ENCODE data around the gene RBM34.
"Not testable (repeated sequence)": the region's sequence is repeated elsewhere in the genome, so short reads cannot be mapped to it uniquely, and the experiment has no call there.

RBM34 gene

GRCh38 chr1:235160957-235161684 is at the start of gene RBM34:
RBM34 (minus strand) TSS chr1:235161250; CDS start chr1:235161226, 24 bp downstream.
- peak; percentile 96 for DNase-seq

GRCh38 chr1:235207209-235207565 is 46.1 kb upstream of the RBM34 start:
- no peak for DNase-seq

GRCh38 chr1:235206533-235207208 is 45.6 kb upstream of the RBM34 start:
- no peak for DNase-seq

- DNase-seq, result no peak
These were observed 44.6 kb upstream of the RBM34 start for GRCh38 chr1:235205687-235206086.

- DNase-seq, result no peak
These were observed 42.4 kb upstream of the RBM34 start for GRCh38 chr1:235203428-235203827.

GRCh38 chr1:235202447-235202846 is 41.4 kb upstream of the RBM34 start:
- DNase-seq, result not testable (repeated sequence)

GRCh38 chr1:235199441-235199840 is 38.4 kb upstream of the RBM34 start:
- no peak for DNase-seq

- no peak for DNase-seq
These were observed 29.4 kb upstream of the RBM34 start for GRCh38 chr1:235190431-235190830.

- no peak for DNase-seq
These were observed 26.3 kb upstream of the RBM34 start for GRCh38 chr1:235187316-235187715.

GRCh38 chr1:235181561-235182245 is 20.7 kb upstream of the RBM34 start:
- DNase-seq, result no peak

- DNase-seq, result no peak
These were observed 19.9 kb upstream of the RBM34 start for GRCh38 chr1:235180916-235181460.

GRCh38 chr1:235176486-235176885 is 15.4 kb upstream of the RBM34 start:
- DNase-seq, result no peak

GRCh38 chr1:235169986-235170385 is 8.9 kb upstream of the RBM34 start:
- no peak for DNase-seq

GRCh38 chr1:235168375-235168774 is 7.3 kb upstream of the RBM34 start:
- DNase-seq, result no peak

GRCh38 chr1:235161685-235162327 is 756 bp upstream of the RBM34 start:
- peak; percentile 57 for DNase-seq

GRCh38 chr1:235160383-235160956 is 580 bp downstream of the RBM34 start:
- DNase-seq, result no peak

- DNase-seq, result not testable (repeated sequence)
These were observed 1.1 kb downstream of the RBM34 start for GRCh38 chr1:235159930-235160329.

GRCh38 chr1:235159284-235159683 is 1.8 kb downstream of the RBM34 start:
- DNase-seq, result not testable (repeated sequence)

GRCh38 chr1:235158680-235159079 is 2.4 kb downstream of the RBM34 start:
- no peak for DNase-seq

- no peak for DNase-seq
These were observed 3.9 kb downstream of the RBM34 start for GRCh38 chr1:235157150-235157549.

- DNase-seq, result no peak
These were observed 4.3 kb downstream of the RBM34 start for GRCh38 chr1:235156740-235157139.

- no peak for DNase-seq
These were observed 4.8 kb downstream of the RBM34 start for GRCh38 chr1:235156265-235156664.

GRCh38 chr1:235152235-235152634 is 8.8 kb downstream of the RBM34 start:
- DNase-seq, result no peak

All from DMS53 (cell line).